Hypothalamus (tissue), 51 donors: ENCODE results near the gene CNTROB.
A peak's percentile ranks its signal among the peaks of the same experiment; 100 is the strongest.

Experiments
- DNase-seq, 51 donors: peaks; one replicate each; lab custom pipeline; 2025; lab: John Stamatoyannopoulos, UW

The CNTROB gene, protein sequence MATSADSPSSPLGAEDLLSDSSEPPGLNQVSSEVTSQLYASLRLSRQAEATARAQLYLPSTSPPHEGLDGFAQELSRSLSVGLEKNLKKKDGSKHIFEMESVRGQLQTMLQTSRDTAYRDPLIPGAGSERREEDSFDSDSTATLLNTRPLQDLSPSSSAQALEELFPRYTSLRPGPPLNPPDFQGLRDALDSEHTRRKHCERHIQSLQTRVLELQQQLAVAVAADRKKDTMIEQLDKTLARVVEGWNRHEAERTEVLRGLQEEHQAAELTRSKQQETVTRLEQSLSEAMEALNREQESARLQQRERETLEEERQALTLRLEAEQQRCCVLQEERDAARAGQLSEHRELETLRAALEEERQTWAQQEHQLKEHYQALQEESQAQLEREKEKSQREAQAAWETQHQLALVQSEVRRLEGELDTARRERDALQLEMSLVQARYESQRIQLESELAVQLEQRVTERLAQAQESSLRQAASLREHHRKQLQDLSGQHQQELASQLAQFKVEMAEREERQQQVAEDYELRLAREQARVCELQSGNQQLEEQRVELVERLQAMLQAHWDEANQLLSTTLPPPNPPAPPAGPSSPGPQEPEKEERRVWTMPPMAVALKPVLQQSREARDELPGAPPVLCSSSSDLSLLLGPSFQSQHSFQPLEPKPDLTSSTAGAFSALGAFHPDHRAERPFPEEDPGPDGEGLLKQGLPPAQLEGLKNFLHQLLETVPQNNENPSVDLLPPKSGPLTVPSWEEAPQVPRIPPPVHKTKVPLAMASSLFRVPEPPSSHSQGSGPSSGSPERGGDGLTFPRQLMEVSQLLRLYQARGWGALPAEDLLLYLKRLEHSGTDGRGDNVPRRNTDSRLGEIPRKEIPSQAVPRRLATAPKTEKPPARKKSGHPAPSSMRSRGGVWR

DNA sequence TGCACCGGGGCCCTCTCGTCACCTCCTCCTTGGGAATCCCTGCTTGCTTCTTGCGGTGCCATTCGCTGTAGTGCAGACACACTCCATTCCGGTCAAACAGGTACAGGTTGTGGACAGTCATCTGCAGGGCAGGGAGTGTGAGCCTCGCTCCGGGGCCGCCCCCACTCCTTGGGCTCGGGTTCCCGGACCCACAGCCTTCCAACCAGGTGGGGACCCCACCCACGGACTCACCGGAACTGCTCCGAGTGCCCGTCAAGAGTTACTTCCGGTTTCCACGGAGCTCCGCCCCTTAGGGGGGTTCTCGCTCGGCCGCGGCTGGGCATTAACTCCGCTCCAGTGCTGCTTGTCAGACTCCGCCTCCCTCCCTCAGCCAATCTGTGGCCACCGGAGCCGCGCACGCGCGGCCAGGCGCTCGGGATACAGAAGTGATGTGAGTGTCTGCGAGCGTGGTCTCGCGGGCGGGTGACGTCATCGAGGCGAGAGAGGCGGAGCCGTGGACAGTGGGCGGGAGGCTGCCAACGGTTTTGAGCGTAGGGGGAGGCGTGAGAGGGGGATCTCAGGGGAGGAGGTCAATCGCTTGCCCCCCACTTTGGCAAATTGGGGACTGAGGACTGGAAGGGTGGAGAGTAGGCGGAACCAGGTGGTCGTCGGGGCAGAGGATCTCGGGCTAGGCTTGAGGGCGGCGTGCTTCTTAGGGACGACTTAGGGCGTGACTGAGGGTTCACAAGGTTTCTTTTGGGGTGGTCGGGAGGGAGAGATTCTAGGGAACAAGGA, at the start of gene CNTROB, which contains the start of gene TRAPPC1:
CNTROB (plus strand) TSS at position 498 of the 774 bp plus-strand sequence. CDS start 874 bp downstream, outside the sequence.
TRAPPC1 (minus strand) TSS at position 238 of the 774 bp plus-strand sequence; CDS start at position 121, 117 bp downstream.
- DNase-seq = peak; percentile 86 to 100 (median 99)

DNA sequence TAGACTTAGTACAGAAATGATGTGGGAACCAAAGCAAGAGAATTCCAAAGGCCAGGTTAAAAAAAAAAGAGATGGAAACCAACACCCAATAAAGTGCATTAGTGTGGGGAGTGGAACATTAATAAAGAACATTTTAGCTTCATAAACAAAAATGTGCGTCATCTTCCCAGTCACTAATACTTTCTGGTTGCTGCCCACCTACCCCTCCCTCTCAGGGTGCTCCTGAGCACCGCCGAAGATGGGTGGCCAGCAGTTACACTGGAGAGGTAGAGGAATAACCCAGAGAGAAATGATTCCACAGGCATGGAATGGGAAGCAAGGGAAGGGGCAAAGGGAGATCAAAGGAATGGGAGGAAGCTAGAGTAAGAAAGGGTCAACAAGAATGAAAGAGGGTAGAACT, 49.4 kb upstream of the CNTROB start:
- no peak for DNase-seq

DNA sequence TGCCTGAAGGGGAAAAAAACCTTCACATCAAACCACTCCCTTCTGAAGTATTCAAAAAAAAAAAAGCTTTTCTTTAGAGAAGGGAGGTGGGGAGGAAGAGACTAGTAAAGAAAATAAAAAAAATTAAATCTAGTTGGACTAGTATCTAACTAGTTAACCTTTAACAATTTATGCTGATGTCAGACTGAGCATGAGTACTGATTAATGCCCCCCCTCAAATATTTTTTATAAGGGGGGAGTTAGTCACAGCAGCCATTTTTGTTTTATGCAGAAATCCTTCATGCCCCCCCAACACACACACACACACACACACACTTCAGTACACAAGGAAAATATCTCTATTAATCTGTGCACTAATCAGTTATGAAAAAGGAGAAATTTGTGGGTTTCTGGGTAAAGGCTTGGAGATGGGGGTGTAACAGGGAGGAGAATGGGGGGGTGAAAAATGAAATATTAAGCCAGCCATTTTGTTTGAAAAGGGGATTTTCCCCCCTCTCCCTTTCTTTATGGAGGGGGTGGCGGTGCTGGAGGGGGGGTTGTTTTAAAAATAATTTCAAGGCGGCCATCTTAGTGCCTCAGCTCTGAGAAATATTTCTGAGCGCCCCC, 48.1 kb upstream of the CNTROB start:
- peak in 1 of 51 donors; percentile 28 for DNase-seq

GRCh38 chr17:7884581-7885366, 47.2 kb upstream of the CNTROB start:
- DNase-seq = peak in 1 of 51 donors; percentile 27

- peak in 15 of 51 donors; percentile 18 to 63 (median 37) for DNase-seq
Observed at GRCh38 chr17:7885367-7886226, 46.4 kb upstream of the CNTROB start.

GRCh38 chr17:7886227-7887037, 45.6 kb upstream of the CNTROB start:
- DNase-seq = peak in 7 of 51 donors; percentile 7 to 62 (median 36)

GRCh38 chr17:7887038-7887481, 44.9 kb upstream of the CNTROB start:
- no peak for DNase-seq

DNA sequence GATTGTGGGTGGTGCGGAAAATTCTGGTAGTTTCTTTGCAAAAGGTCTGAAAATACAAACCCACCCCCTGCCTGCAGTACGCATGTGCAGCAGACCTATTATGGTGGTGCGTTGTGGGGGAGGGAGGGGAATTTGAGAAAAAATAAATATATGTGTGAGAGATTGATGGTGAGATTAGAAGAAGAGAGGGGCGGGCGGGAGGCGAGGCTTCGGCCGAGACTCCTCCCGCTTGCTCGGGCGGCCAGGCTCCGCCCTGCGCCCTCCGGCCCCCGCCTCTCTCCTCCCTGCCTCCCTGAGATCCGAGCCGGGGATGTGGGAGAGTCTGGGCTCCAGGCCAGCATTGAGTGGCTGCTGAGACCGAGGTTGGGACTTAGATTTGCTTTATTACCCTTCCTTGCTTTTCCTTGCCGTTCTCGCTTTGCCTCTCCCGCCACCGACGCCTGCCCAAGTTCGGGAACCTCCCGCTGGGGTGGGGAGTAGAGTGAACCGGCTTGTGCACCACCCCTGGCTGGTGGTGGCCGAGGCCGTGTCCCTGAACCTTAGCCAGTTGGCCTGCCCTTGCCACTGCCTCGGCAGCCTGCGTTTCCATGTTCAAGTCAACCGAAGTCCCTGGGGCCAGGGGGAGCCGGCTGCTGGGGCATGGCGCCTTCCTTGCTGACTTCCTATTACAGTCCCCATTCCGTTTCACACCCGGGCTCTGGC, 44.4 kb upstream of the CNTROB start:
- peak in 49 of 51 donors; percentile 28 to 91 (median 83) for DNase-seq

DNA sequence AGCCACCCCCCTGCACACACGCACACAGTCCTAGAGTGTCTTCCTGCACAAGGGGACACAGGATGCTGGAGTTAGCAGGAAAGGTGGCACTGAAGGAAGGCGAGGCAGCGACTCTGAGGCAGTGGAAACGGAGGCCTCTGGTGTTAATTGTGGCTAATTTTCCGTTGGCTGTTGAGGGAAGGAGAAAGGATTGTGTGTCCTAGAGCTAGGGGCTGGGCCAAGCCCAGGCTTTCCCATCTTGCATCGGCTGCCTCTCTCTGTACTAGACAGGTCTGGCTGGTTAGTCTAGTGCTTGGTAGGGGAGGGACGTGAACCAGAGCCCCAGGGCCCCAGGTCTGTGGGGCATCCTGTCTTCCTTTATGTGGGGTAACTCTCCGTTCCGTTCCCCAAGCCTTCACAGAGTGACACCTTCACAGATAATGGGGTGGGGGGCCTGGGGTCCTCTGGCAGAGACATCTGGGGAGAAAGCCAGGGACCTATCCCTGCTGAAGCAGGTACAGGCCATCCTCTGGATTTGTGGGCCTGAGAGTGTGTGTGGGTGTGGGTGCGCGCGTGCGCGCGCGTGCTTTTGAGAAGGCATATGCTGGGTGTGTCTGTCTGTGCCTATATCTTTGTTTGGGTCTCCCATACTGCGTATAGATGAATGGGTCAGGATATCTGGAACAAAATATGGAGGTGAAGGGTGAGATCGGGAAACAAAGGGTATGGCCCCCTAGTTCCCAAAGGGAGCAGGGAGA, 43.7 kb upstream of the CNTROB start, which contains the start of gene CHD3:
CHD3 (plus strand) TSS at position 606 of the 737 bp plus-strand sequence. CDS start 212 bp downstream, outside the sequence.
- peak in 2 of 51 donors; percentile 43 to 50 for DNase-seq

- DNase-seq = peak; percentile 38 to 99 (median 95)
Observed at GRCh38 chr17:7889166-7889955, 42.6 kb upstream of the CNTROB start.

- DNase-seq = no peak
Observed at GRCh38 chr17:7893187-7893880, 38.7 kb upstream of the CNTROB start.

- no peak for DNase-seq
Observed at GRCh38 chr17:7894226-7894625, 37.8 kb upstream of the CNTROB start.

DNA sequence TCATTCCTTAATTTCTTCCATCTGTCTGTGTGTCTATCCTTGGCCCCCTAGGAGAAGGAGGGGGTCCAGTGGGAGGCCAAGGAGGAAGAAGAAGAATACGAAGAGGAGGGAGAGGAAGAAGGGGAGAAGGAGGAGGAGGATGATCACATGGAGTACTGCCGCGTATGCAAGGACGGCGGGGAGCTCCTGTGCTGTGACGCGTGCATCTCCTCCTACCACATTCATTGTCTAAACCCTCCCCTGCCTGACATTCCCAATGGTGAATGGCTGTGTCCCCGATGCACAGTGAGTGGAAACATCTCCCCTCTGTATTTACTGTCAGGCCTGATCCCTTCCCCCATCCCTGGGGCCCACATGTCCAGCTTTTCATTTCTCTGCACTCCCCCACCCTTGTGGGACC, 37.1 kb upstream of the CNTROB start:
- DNase-seq = no peak

GRCh38 chr17:7897090-7897489, 34.9 kb upstream of the CNTROB start:
- DNase-seq = no peak
